Glomerular visceral epithelial cell (primary cell): ENCODE measurements around the gene MEOX2.

ENCODE experiments used
- DNase-seq: peaks from one replicate; pipeline ENCODE4 v3.0.0-alpha.2; 2016; ENCODE audit errors: extremely low spot score

MEOX2 gene

GRCh38 chr7:15686295-15686956 is at the start of gene MEOX2:
Gene MEOX2, minus strand, starts transcription at chr7:15686683. Its CDS starts 281 bp downstream, at chr7:15686402.
- DNase-seq: peak; percentile 21

GRCh38 chr7:15729746-15730145 is 43.3 kb upstream of the MEOX2 start:
- no peak for DNase-seq

DNA sequence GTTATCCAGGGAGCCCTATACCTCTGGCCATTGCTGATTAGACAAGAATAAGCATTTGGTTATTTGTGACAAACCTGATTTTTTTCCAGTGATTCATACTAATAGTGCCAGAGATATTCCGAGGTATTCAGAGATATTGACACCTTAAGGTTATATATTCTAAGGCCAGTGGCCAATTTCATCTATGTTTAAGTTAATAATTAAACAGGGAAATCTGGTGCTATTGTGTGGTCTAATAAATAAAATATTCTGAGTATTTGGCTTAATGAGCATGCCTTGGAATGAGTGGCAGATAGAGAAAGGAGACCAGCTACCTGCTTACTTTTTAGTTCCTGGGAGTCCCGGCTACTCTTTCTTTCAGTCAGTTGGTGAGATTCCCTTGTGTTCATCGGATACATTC is 38.6 kb upstream of the MEOX2 start:
- DNase-seq: peak; percentile 0

- DNase-seq: no peak
These were observed 37.4 kb upstream of the MEOX2 start for GRCh38 chr7:15723841-15724240.

GRCh38 chr7:15720849-15721471 is 34.5 kb upstream of the MEOX2 start:
- DNase-seq: peak; percentile 62

GRCh38 chr7:15719311-15719710 is 32.8 kb upstream of the MEOX2 start:
- DNase-seq: no peak

GRCh38 chr7:15715435-15715834 is 29.0 kb upstream of the MEOX2 start:
- DNase-seq: no peak

DNA sequence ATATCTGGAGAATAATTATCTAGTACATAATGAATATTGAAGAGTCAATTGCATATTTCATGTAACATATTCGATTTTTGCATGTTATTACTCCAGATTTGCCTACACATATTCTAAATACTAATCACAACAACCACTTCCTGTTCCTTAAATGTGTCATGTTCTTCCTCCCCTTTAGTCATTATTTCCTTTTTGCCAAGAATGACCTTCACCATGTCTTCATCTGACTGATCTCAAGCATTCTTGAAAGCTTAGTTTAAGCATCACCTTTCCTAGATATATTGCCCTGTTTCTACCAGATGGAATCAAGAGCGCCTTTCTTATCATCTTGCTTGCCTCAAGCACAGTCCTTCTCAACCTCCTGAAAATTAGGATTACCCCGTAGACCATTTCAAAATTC is 23.5 kb upstream of the MEOX2 start:
- DNase-seq: no peak

- DNase-seq: no peak
These were observed 21.1 kb upstream of the MEOX2 start for GRCh38 chr7:15707570-15707969.

DNA sequence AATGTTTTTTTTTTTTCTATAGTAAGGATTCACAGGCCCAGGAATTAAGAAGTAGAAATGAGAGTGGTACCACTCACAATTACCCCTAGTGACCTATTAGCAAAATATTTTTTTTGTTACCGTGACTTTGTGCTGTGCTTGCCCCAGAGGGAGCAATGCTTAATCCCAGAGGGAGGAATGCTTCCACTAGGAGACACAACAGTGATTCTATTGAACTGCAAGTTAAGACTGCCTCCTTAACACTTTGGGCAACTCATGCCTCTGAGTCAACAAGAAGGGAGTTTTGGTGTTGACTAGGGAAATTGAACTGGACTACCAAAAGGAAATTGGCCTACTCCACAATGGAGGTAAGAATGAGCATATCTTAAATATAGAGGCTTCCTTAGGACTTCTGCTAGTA is 17.2 kb upstream of the MEOX2 start:
- no peak for DNase-seq

GRCh38 chr7:15692501-15693020 is 6.1 kb upstream of the MEOX2 start:
- DNase-seq: no peak

- DNase-seq: no peak
These were observed 2.4 kb upstream of the MEOX2 start for GRCh38 chr7:15688911-15689310.

DNA sequence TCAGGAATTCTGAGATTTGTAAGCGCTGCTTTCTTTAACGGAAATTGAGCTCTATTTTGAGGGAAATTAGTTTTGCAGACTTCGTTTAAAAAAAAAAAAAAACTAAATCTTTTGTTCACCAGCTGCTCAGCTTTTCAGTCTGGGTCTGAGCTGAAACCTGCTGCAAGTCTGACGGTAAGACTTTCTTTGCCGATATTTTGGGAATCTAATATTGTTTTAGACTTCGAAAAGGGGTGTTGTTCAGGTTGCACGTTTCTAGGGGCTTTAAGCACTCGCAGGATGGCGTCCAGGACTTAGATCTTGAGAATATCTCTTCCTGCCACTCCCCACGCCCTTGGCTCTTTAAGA is 1.8 kb upstream of the MEOX2 start:
- no peak for DNase-seq

DNA sequence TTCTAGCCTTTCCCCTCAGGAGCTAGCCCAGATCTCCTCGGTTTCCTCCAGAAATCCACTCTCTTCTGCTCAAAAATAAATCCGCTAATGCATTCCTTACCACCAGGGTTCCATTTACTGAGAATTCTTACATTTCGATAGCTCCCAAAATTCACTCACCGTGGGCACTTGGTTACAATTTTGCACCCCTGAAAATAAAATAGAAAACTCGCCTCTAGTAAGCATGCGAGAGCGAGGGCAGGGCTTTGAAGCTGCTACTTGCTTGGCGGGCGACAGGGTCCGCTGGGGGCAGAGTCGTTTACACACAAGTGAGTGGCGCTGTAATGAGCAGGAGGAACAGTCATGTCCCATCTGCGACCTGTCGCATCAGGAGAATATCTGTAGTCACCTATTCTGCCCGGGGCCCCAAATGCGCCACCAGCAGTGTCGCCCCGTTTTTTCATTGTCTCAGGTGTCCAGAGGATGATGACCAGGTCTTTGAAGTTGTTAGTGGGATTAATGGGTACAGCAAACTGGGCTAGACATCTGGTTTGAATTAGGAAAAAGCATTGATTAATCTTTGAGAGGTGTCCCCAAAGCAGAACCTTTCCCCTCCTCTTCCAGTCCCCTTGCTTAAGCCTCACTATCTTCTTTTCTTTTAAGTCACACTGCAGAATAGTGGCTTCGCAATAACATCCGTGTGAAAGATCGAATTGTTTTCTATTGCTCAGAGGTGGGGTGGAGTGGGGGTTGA is 1.2 kb upstream of the MEOX2 start:
- DNase-seq: no peak

DNA sequence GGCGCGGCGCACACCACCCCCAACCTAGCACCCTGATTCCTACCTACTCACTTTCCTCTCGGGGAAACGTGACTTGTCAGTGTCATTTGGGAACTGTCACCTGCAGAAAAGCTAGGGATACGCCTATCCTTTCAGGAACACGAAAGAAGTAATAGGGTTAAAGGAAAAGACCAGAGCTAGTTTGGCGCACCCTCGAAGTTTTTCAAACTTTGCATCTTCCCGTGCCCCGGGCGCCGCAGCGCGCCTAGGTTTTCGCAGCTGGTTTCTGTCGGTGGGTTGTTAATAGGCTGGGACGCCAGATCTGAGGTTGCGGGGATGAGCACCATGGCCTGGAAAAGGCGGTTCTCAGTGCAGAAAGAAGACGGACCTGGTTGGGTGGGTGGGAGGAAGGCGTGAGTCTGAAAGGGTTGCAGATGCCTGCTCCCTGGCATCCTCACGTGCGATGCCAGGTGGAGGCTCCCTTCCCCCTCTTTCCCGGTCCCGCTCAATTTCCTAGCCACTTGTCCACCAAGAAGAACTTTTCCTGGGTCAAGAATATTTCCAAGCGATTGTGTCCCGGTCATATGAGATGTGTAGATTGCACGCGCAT is 568 bp upstream of the MEOX2 start:
- DNase-seq: no peak

GRCh38 chr7:15685358-15686294 is 857 bp downstream of the MEOX2 start:
- DNase-seq: peak; percentile 9

DNA sequence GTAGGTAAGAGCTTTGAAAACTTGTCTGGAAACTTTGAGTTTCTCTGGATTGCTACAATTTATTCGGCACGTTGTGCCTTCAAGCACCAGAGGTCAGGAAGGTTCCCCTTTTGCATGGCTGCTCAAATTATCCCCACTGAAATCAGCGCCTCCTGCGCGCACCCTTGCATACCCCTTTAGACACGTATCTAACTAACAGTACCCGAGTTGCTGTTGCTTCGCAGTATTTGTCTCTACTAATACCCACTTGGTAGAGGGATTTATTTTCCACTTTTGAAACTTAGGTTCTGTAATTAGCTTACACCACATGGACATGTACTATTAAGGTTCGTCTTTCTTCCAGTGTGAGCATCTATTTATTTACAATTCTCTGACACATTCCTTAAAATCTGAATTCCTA is 1.6 kb downstream of the MEOX2 start:
- DNase-seq: no peak

DNA sequence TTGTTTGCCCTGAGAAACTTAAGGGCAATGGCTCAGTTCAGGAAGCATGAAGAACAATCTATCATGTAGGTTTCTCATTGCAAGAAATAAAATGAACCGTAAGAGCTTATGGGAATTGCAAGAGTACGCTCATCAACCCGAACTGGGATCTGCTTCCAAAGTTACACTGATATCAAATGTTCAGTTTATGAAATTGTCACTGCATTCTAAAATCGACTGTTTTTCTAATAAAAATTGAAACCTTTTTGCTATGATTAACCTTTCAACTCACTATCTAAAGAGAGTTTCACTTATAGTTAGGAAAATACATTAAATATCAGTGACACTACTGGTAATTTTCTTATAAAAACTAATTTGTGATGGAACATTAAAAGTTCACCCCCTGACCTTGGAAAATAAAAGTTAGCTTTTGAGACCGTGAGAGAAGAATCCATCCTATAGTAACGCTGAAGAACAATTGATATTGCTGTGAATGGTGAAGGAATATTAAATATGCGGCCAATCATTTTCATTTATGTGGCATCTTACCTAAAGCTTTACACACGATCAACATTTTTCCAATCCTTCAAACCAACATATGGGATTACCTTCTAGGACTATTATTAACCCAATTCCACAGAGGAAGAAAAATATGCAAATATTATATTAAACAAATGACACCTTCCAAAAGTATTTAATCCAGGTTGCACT is 2.2 kb downstream of the MEOX2 start:
- no peak for DNase-seq

GRCh38 chr7:15682751-15683245 is 3.7 kb downstream of the MEOX2 start:
- no peak for DNase-seq

- no peak for DNase-seq
These were observed 4.4 kb downstream of the MEOX2 start for GRCh38 chr7:15682111-15682510.

DNA sequence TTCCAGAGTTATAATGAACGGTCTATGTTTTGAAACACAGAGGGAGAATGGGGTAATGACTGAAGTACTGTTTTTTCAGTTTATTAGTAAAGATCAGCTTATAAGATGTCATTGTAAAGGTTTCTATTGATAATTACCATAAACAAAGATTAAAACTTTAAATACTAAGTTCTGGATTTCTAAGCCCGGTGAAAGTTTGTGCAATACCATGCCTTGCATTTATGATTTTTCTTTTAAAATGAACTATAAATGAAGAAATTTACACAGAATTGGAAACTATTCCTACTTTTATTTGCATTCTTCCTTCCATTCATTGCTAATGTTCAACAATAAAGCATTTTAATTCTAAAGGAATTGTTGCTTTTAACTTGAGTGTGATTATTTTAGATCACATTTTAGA is 4.9 kb downstream of the MEOX2 start:
- no peak for DNase-seq
